Neural crest cell (in vitro differentiated cells): ENCODE data around the gene VEGFC. TPM values are rescaled to one million over a fixed set of nuclear protein-coding genes. Genes with fewer than 3 reads are reported as not detected.

ENCODE experiments used
- DNase-seq: peaks from one replicate; pipeline ENCODE4 v3.0.0; 2021; ENCODE audit warnings: low read depth, mixed read lengths, low spot score
- H3K27ac Mint-ChIP-seq: one replicate; pipeline ENCODE4 v1.8.0; 2021; ENCODE audit warnings: mild to moderate bottlenecking, mixed read lengths; ENCODE audit not compliant: unreplicated experiment
- H3K27me3 Mint-ChIP-seq: 2 replicates; pipeline ENCODE4 v1.8.0; 2021; ENCODE audit warnings: low read depth, mild to moderate bottlenecking, mixed read lengths
- H3K36me3 Mint-ChIP-seq: 2 replicates; pipeline ENCODE4 v1.8.0; 2021; ENCODE audit warnings: low read depth, mild to moderate bottlenecking, mixed read lengths
- H3K4me1 Mint-ChIP-seq: 2 replicates; pipeline ENCODE4 v1.8.0; 2021; ENCODE audit warnings: mixed read lengths
- H3K4me3 Mint-ChIP-seq: one replicate; pipeline ENCODE4 v1.8.0; 2021; ENCODE audit warnings: mild to moderate bottlenecking, mixed read lengths
- H3K9me3 Mint-ChIP-seq: 2 replicates; pipeline ENCODE4 v1.8.0; 2021; ENCODE audit warnings: mixed read lengths
- total RNA-seq: library from RNA; stranded (reverse); gene quantifications from 2 replicates; pipeline ENCODE4 v1.2.1, GENCODE V29; 2021
- TF ChIP-seq, protein P1 (sequence below): fragments of 200-600 bp; sonication (generic); conservative IDR thresholded peaks from 2 replicates; pipeline ENCODE4 v1.5.0; 2021; ENCODE audit warnings: antibody characterized with exemption, mild to moderate bottlenecking

Gene VEGFC
- total RNA-seq, 1 donor from 2014 or later, result 3.1 TPM

DNA sequence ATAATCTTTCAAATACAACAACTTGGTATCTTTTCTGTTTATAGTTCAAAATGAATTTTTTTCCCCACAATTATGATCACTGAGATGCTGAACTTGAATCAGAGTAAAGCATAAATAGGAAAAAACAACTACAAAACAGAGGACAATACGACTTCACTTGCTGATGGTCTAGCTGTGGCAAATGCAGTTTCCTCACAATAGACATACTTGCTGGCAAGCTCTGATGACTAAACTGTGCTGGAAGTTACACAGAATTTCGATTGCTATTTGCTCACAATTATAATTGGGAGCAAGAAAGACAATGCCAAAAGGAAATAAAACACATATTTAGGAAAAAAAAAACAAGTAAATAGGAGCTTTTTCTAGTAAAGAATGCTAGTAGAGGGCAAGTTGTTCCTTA is 14.7 kb downstream of the VEGFC start:
- Mint-ChIP-seq H3K4me1 (no peaks in the 10 kb centered on the region), H3K4me3 (no peak overlapping the region), H3K27ac (no peak overlapping the region), H3K36me3 (no peaks in the 10 kb centered on the region), H3K27me3 (no peaks in the 10 kb centered on the region), H3K9me3 (no peaks in the 10 kb centered on the region)
- TF ChIP-seq, protein P1, sequence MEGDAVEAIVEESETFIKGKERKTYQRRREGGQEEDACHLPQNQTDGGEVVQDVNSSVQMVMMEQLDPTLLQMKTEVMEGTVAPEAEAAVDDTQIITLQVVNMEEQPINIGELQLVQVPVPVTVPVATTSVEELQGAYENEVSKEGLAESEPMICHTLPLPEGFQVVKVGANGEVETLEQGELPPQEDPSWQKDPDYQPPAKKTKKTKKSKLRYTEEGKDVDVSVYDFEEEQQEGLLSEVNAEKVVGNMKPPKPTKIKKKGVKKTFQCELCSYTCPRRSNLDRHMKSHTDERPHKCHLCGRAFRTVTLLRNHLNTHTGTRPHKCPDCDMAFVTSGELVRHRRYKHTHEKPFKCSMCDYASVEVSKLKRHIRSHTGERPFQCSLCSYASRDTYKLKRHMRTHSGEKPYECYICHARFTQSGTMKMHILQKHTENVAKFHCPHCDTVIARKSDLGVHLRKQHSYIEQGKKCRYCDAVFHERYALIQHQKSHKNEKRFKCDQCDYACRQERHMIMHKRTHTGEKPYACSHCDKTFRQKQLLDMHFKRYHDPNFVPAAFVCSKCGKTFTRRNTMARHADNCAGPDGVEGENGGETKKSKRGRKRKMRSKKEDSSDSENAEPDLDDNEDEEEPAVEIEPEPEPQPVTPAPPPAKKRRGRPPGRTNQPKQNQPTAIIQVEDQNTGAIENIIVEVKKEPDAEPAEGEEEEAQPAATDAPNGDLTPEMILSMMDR, result no peak
- no peak for DNase-seq

DNA sequence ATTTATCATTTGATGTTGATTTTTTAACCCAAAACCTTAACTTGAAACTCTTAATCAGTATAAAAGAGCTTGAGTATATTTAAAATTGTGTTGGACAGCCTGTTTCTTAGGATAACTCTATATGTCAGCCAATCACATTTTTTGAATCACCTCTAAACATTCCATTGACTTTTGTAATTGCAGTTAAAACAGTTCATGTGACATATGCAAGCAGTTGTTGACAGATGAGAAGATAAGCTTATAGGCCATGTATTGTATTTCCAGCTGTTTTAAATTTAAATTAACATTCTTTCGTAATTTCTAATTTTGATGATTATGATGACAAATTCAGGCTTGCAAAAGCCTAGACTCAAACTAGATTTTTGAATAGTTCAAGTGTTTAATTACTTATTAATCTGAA is 17.4 kb downstream of the VEGFC start:
- Mint-ChIP-seq H3K27ac (no peak overlapping the region), H3K27me3 (no peaks in the 10 kb centered on the region), H3K4me1 (no peaks in the 10 kb centered on the region), H3K9me3 (no peaks in the 10 kb centered on the region), H3K36me3 (no peaks in the 10 kb centered on the region), H3K4me3 (no peak overlapping the region)
- DNase-seq, result no peak
- TF ChIP-seq, protein P1, result no peak

DNA sequence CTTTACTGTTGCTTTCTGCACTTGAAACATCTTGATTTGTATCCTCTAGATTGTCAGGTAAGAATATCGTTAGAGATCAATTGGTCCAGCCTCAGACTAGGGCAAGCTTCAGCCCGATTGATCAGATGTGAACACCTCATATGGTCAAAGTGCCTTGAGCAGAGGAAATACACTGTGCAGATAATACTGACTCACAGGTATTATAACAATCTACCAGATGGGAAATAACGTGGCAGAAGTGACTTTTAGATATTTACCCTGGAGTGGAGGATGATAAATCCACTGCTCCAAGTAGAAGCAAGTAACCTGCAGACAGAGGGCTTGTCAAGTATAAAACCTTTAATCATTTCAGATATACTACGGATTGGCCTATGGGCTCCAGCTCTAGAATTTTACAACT is 17.9 kb downstream of the VEGFC start:
- Mint-ChIP-seq H3K27me3 (no peaks in the 10 kb centered on the region), H3K4me3 (no peak overlapping the region), H3K4me1 (no peaks in the 10 kb centered on the region), H3K27ac (no peak overlapping the region), H3K9me3 (no peaks in the 10 kb centered on the region), H3K36me3 (no peaks in the 10 kb centered on the region)
- no peak for DNase-seq
- TF ChIP-seq, protein P1, result no peak

DNA sequence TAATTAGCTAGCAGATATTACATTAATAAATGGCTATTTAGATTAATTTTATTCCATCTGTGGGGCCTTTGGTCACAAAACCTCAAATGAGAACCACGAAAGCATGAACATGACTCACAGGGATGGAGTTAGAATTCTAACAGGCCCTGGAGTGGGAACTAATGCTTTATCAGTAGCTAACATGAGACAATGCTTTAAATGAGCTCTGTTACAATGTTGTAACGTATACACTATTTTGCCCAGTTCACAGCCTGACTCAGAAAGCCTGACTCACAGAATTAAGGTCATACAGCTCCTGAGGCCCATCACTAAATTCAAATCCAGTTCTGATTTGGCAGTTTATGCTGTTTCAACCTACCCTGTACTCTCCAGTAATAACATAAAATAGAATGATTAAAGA is 23.2 kb downstream of the VEGFC start:
- Mint-ChIP-seq H3K27me3 (no peaks in the 10 kb centered on the region), H3K36me3 (no peaks in the 10 kb centered on the region), H3K4me1 (no peaks in the 10 kb centered on the region), H3K9me3 (peaks cover 4% of the 10 kb centered on the region), H3K27ac (no peak overlapping the region), H3K4me3 (no peak overlapping the region)
- TF ChIP-seq, protein P1, result no peak
- DNase-seq, result no peak

DNA sequence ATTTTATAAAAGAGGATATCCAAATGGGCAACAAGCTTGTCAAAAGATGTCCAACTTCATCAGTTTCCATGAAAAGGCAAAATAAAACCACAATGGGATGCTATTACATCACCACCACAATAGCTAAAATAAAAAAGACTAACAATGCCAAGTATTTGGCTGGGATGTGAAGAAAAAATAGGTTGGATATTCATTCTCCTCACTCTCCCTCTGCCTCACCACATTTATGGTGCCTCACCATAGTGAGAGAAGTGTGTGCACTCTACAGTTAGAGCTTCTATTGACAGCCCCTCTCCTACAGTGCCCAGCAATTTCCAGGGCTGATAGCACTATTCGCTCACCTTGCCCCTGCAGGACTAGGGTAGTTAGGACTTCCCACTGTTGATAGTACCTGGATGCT is 25.5 kb downstream of the VEGFC start:
- Mint-ChIP-seq H3K27ac (no peak overlapping the region), H3K27me3 (no peaks in the 10 kb centered on the region), H3K4me3 (no peak overlapping the region), H3K9me3 (peaks cover 4% of the 10 kb centered on the region), H3K36me3 (no peaks in the 10 kb centered on the region), H3K4me1 (no peaks in the 10 kb centered on the region)
- DNase-seq, result no peak
- TF ChIP-seq, protein P1, result no peak
